Measurements from ENCODE around the gene LUZP4.

Gene LUZP4

GRCh38 chrX:115311139-115311538 lies 21.6 kb downstream of the LUZP4 start:
- no peak overlapping the region for H3K4me2 ChIP-seq (ENCODE audit: low read depth, low read length)
- no peaks in the 10 kb centered on the region for H4K20me1 ChIP-seq (ENCODE audit: insufficient read depth, low read length)
- no peaks in the 10 kb centered on the region for H3K36me3 ChIP-seq (replicated peaks; ENCODE audit: insufficient read depth, low read length)
- no peaks in the 10 kb centered on the region for H3K9me2 ChIP-seq (replicated peaks; ENCODE audit: insufficient read depth, low read length)
- H3K27me3 ChIP-seq (replicated peaks; ENCODE audit: insufficient read depth, low read length): no peaks in the 10 kb centered on the region
- no peak for DNase-seq
- H3K4me3 ChIP-seq (ENCODE audit: low read length): no peak overlapping the region
- no peak overlapping the region for H2AFZ ChIP-seq (ENCODE audit: low read length)
- H3K4me1 ChIP-seq (ENCODE audit: low read length): no peaks in the 10 kb centered on the region
- H3K9me3 ChIP-seq (replicated peaks; ENCODE audit: insufficient read depth, low read length): no peaks in the 10 kb centered on the region
- H3F3A ChIP-seq (ENCODE audit: insufficient read depth, low read length): no peaks in the 10 kb centered on the region
- no peak for TF ChIP-seq EZH2phosphoT487 (IDR thresholded peaks at IDR 0.05; ENCODE audit: low read length)
- TF ChIP-seq EZH2 (optimal IDR thresholded peaks at IDR 0.05; ENCODE audit: low read depth, low read length): no peak
- TF ChIP-seq CTCF (IDR thresholded peaks at IDR 0.05; ENCODE audit: low read length): no peak
- no peak overlapping the region for H3K9ac ChIP-seq (ENCODE audit: low read length)
- H3K27ac ChIP-seq (ENCODE audit: low read length): no peak overlapping the region
- no peaks in the 10 kb centered on the region for H3K79me2 ChIP-seq (ENCODE audit: low read length)

GRCh38 chrX:115311601-115312001 lies 22.1 kb downstream of the LUZP4 start:
- Histone ChIP-seq H3K36me3 (replicated peaks; ENCODE audit: insufficient read depth, low read length) (no peaks in the 10 kb centered on the region), H4K20me1 (ENCODE audit: insufficient read depth, low read length) (no peaks in the 10 kb centered on the region), H3K27ac (ENCODE audit: low read length) (no peak overlapping the region), H3K4me3 (ENCODE audit: low read length) (no peak overlapping the region), H3K4me2 (ENCODE audit: low read depth, low read length) (no peak overlapping the region), H2AFZ (ENCODE audit: low read length) (no peak overlapping the region), H3K9me3 (replicated peaks; ENCODE audit: insufficient read depth, low read length) (no peaks in the 10 kb centered on the region), H3K9me2 (replicated peaks; ENCODE audit: insufficient read depth, low read length) (no peaks in the 10 kb centered on the region), H3K4me1 (ENCODE audit: low read length) (no peaks in the 10 kb centered on the region), H3K9ac (ENCODE audit: low read length) (no peak overlapping the region), H3K79me2 (ENCODE audit: low read length) (no peaks in the 10 kb centered on the region), H3F3A (ENCODE audit: insufficient read depth, low read length) (no peaks in the 10 kb centered on the region), H3K27me3 (replicated peaks; ENCODE audit: insufficient read depth, low read length) (no peaks in the 10 kb centered on the region)
- no peak for DNase-seq
- TF ChIP-seq EZH2 (optimal IDR thresholded peaks at IDR 0.05; ENCODE audit: low read depth, low read length): no peak
- no peak for TF ChIP-seq EZH2phosphoT487 (IDR thresholded peaks at IDR 0.05; ENCODE audit: low read length)
- TF ChIP-seq CTCF (IDR thresholded peaks at IDR 0.05; ENCODE audit: low read length): no peak

- H3K79me2 ChIP-seq (ENCODE audit: low read length): no peaks in the 10 kb centered on the region
- H3K9me2 ChIP-seq (replicated peaks; ENCODE audit: insufficient read depth, low read length): no peaks in the 10 kb centered on the region
- H3K27ac ChIP-seq (ENCODE audit: low read length): no peak overlapping the region
- H3K27me3 ChIP-seq (replicated peaks; ENCODE audit: insufficient read depth, low read length): no peaks in the 10 kb centered on the region
- no peak for DNase-seq
- TF ChIP-seq EZH2 (optimal IDR thresholded peaks at IDR 0.05; ENCODE audit: low read depth, low read length) (no peak), CTCF (IDR thresholded peaks at IDR 0.05; ENCODE audit: low read length) (no peak), EZH2phosphoT487 (IDR thresholded peaks at IDR 0.05; ENCODE audit: low read length) (no peak)
- H3K36me3 ChIP-seq (replicated peaks; ENCODE audit: insufficient read depth, low read length): no peaks in the 10 kb centered on the region
- no peak overlapping the region for H3K9ac ChIP-seq (ENCODE audit: low read length)
- H3F3A ChIP-seq (ENCODE audit: insufficient read depth, low read length): no peaks in the 10 kb centered on the region
- H3K4me3 ChIP-seq (ENCODE audit: low read length): no peak overlapping the region
- H2AFZ ChIP-seq (ENCODE audit: low read length): no peak overlapping the region
- no peak overlapping the region for H3K4me2 ChIP-seq (ENCODE audit: low read depth, low read length)
- H3K9me3 ChIP-seq (replicated peaks; ENCODE audit: insufficient read depth, low read length): no peaks in the 10 kb centered on the region
- no peaks in the 10 kb centered on the region for H4K20me1 ChIP-seq (ENCODE audit: insufficient read depth, low read length)
- H3K4me1 ChIP-seq (ENCODE audit: low read length): 0 out of 2 replicates have a peak, but pooled peaks cover 5% of the 10 kb centered on the region
Observed at GRCh38 chrX:115318139-115318538, 28.6 kb downstream of the LUZP4 start.

All from MM.1S (cell line).